MM.1S (cell line): ENCODE measurements around the gene PPP1R1C.

Source experiments
- DNase-seq: peaks from one replicate; pipeline ENCODE4 v3.0.0-alpha.2; 2015
- H2AFZ ChIP-seq: fragments of 300-600 bp; sonication (generic); 2 replicates; pipeline ENCODE4 v1.6.0; 2016; ENCODE audit warnings: antibody characterized with exemption, low read length
- H3F3A ChIP-seq: fragments of 300-600 bp; sonication (generic); 2 replicates; pipeline ENCODE4 v1.6.1; 2016; ENCODE audit warnings: mild to moderate bottlenecking, antibody characterized with exemption, low read length, moderate library complexity, mixed read lengths; ENCODE audit not compliant: insufficient read depth
- H3K27ac ChIP-seq: fragments of 300-600 bp; sonication (generic); 2 replicates; pipeline ENCODE4 v1.5.1; 2016; ENCODE audit warnings: mild to moderate bottlenecking, low read length
- H3K27me3 ChIP-seq: fragments of 300-600 bp; sonication (generic); replicated peaks from 2 replicates; pipeline ENCODE4 v1.6.0; 2016; ENCODE audit warnings: low read length; ENCODE audit not compliant: insufficient read depth
- H3K36me3 ChIP-seq: fragments of 300-600 bp; sonication (generic); replicated peaks from 2 replicates; pipeline ENCODE4 v1.6.1; 2016; ENCODE audit warnings: mild to moderate bottlenecking, low read length, mixed read lengths; ENCODE audit not compliant: insufficient read depth
- H3K4me1 ChIP-seq: fragments of 300-600 bp; sonication (generic); 2 replicates; pipeline ENCODE4 v1.6.1; 2016; ENCODE audit warnings: low read length, mixed read lengths
- H3K4me2 ChIP-seq: fragments of 300-600 bp; sonication (generic); 2 replicates; pipeline ENCODE4 v1.6.0; 2016; ENCODE audit warnings: low read depth, low read length
- H3K4me3 ChIP-seq: fragments of 300-600 bp; sonication (generic); 2 replicates; pipeline ENCODE4 v1.5.1; 2016; ENCODE audit warnings: low read length, mixed read lengths
- H3K79me2 ChIP-seq: fragments of 300-600 bp; sonication (generic); 2 replicates; pipeline ENCODE4 v1.6.1; 2016; ENCODE audit warnings: mixed run types, low read length, mixed read lengths
- H3K9ac ChIP-seq: fragments of 300-600 bp; sonication (generic); 2 replicates; pipeline ENCODE4 v1.6.1; 2016; ENCODE audit warnings: low read length, mixed read lengths
- H3K9me2 ChIP-seq: fragments of 300-600 bp; sonication (generic); replicated peaks from 2 replicates; pipeline ENCODE4 v1.6.1; 2016; ENCODE audit warnings: mild to moderate bottlenecking, low read length, mixed read lengths; ENCODE audit not compliant: insufficient read depth
- H3K9me3 ChIP-seq: fragments of 300-600 bp; sonication (generic); replicated peaks from 2 replicates; pipeline ENCODE4 v1.6.1; 2016; ENCODE audit warnings: mild to moderate bottlenecking, low read length, mixed read lengths; ENCODE audit not compliant: insufficient read depth
- H4K20me1 ChIP-seq: fragments of 300-600 bp; sonication (generic); 2 replicates; pipeline ENCODE4 v1.6.1; 2016; ENCODE audit warnings: mild to moderate bottlenecking, low read length, moderate library complexity, mixed read lengths; ENCODE audit not compliant: insufficient read depth
- CTCF ChIP-seq: fragments of 300-600 bp; sonication (generic); IDR thresholded peaks from 2 replicates; pipeline ENCODE4 v1.5.1; 2016; ENCODE audit warnings: antibody characterized with exemption, low read length, mixed read lengths
- EZH2 ChIP-seq: fragments of 300-600 bp; sonication (generic); optimal IDR thresholded peaks from 2 replicates; pipeline ENCODE3; 2017; ENCODE audit warnings: low read depth, mild to moderate bottlenecking, antibody characterized with exemption, low read length, mixed read lengths
- EZH2phosphoT487 ChIP-seq: fragments of 300-600 bp; sonication (generic); IDR thresholded peaks from 2 replicates; pipeline ENCODE4 v1.6.1; 2018; ENCODE audit warnings: antibody characterized with exemption, low read length

Gene PPP1R1C

GRCh38 chr2:182033449-182033848 is 47.8 kb downstream of the PPP1R1C start:
- no peaks in the 10 kb centered on the region for H3F3A ChIP-seq
- H3K4me3 ChIP-seq: no peak overlapping the region
- H3K36me3 ChIP-seq: no peaks in the 10 kb centered on the region
- H3K79me2 ChIP-seq: no peaks in the 10 kb centered on the region
- H3K9me2 ChIP-seq: no peaks in the 10 kb centered on the region
- TF ChIP-seq EZH2: no peak
- no peak for TF ChIP-seq EZH2phosphoT487
- TF ChIP-seq CTCF: no peak
- no peaks in the 10 kb centered on the region for H4K20me1 ChIP-seq
- DNase-seq: no peak
- no peaks in the 10 kb centered on the region for H3K4me1 ChIP-seq
- H3K9me3 ChIP-seq: no peaks in the 10 kb centered on the region
- H3K4me2 ChIP-seq: no peak overlapping the region
- no peaks in the 10 kb centered on the region for H3K27me3 ChIP-seq
- H3K9ac ChIP-seq: no peak overlapping the region
- no peak overlapping the region for H2AFZ ChIP-seq
- H3K27ac ChIP-seq: no peak overlapping the region

- no peak overlapping the region for H3K9ac ChIP-seq
- H3K27ac ChIP-seq: no peak overlapping the region
- no peaks in the 10 kb centered on the region for H3K4me1 ChIP-seq
- no peaks in the 10 kb centered on the region for H3K9me2 ChIP-seq
- no peaks in the 10 kb centered on the region for H3K27me3 ChIP-seq
- TF ChIP-seq CTCF (no peak), EZH2 (no peak), EZH2phosphoT487 (no peak)
- no peak for DNase-seq
- no peak overlapping the region for H2AFZ ChIP-seq
- H3K36me3 ChIP-seq: no peaks in the 10 kb centered on the region
- H3K9me3 ChIP-seq: no peaks in the 10 kb centered on the region
- no peak overlapping the region for H3K4me2 ChIP-seq
- no peaks in the 10 kb centered on the region for H3K79me2 ChIP-seq
- no peak overlapping the region for H3K4me3 ChIP-seq
- no peaks in the 10 kb centered on the region for H4K20me1 ChIP-seq
- H3F3A ChIP-seq: no peaks in the 10 kb centered on the region
These were observed 52.9 kb downstream of the PPP1R1C start for GRCh38 chr2:182038576-182038975.

- no peak for DNase-seq
- Histone ChIP-seq H3K27ac (no peak overlapping the region), H4K20me1 (no peaks in the 10 kb centered on the region), H3F3A (no peaks in the 10 kb centered on the region), H3K9me2 (no peaks in the 10 kb centered on the region), H3K4me2 (no peak overlapping the region), H2AFZ (no peak overlapping the region), H3K27me3 (no peaks in the 10 kb centered on the region), H3K9ac (no peak overlapping the region), H3K4me3 (no peak overlapping the region), H3K36me3 (no peaks in the 10 kb centered on the region), H3K79me2 (no peaks in the 10 kb centered on the region), H3K9me3 (no peaks in the 10 kb centered on the region), H3K4me1 (peaks cover 5% of the 10 kb centered on the region; the same call in 1 of the 2 replicates)
- TF ChIP-seq EZH2phosphoT487 (no peak), CTCF (no peak), EZH2 (no peak)
These were observed 57.4 kb downstream of the PPP1R1C start for GRCh38 chr2:182043021-182043420.

- no peak overlapping the region for H3K27ac ChIP-seq
- no peak overlapping the region for H3K9ac ChIP-seq
- no peaks in the 10 kb centered on the region for H3K79me2 ChIP-seq
- H3F3A ChIP-seq: 0 out of 2 replicates have a peak, but pooled peaks cover 4% of the 10 kb centered on the region
- no peak overlapping the region for H3K4me2 ChIP-seq
- no peaks in the 10 kb centered on the region for H3K9me3 ChIP-seq
- H4K20me1 ChIP-seq: no peaks in the 10 kb centered on the region
- TF ChIP-seq EZH2: no peak
- TF ChIP-seq EZH2phosphoT487: no peak
- TF ChIP-seq CTCF: no peak
- no peak for DNase-seq
- H3K36me3 ChIP-seq: no peaks in the 10 kb centered on the region
- H3K4me1 ChIP-seq: peaks cover 12% of the 10 kb centered on the region; the same call in 1 of the 2 replicates
- no peaks in the 10 kb centered on the region for H3K27me3 ChIP-seq
- no peaks in the 10 kb centered on the region for H3K9me2 ChIP-seq
- H3K4me3 ChIP-seq: no peak overlapping the region
- H2AFZ ChIP-seq: no peak overlapping the region
These were observed 58.2 kb downstream of the PPP1R1C start for GRCh38 chr2:182043861-182044260.
